Activated gamma-delta T cell (primary cell): ENCODE results near the gene NR2F1-AS1.
"Not testable (repeated sequence)": the region's sequence is repeated elsewhere in the genome, so short reads cannot be mapped to it uniquely, and the experiment has no call there.

ENCODE experiments used
- DNase-seq: peaks from one replicate; lab custom pipeline; 2025; lab: John Stamatoyannopoulos, UW

The NR2F1-AS1 gene

GRCh38 chr5:93428868-93429267, 152.2 kb downstream of the NR2F1-AS1 start:
- no peak for DNase-seq

DNA sequence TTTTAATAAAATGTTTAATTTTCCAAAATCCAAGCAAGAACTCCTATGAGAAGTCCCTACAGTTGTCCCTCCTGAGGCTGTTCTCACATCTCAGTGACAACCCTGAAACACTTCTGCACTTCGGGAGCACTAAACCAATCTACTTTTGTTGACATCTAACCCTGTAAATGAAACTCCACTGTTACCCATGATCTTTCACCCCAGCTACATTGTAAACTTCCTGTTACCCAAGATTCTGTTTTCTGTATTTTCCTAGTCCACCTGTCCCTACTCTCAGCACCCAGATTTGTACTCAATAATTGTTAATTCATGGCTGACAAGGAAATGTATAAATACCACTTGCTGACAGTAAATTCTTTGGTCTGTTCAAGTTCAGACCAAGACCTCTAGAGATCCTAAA, 153.7 kb downstream of the NR2F1-AS1 start:
- no peak for DNase-seq

- no peak for DNase-seq
These were observed 155.9 kb downstream of the NR2F1-AS1 start for GRCh38 chr5:93425096-93425495.

DNA sequence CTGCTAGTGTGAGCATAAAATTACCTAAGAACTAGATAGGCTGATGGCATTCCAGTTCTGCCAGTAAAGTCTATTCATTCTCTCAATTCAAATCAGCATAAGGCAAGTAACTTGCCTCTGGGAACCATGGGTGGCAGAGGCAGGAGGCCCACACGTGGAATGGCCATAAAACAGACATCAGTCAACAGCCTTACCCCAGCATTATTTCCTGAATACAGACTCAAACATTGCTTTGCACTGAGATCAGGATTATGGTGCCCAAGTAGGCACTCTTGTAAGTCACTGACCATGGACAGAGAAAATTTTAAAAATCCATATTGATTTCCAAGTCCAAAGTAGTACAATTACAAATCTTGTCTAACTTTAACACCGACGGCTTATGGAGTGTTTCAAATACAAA, 157.7 kb downstream of the NR2F1-AS1 start:
- DNase-seq, result no peak

DNA sequence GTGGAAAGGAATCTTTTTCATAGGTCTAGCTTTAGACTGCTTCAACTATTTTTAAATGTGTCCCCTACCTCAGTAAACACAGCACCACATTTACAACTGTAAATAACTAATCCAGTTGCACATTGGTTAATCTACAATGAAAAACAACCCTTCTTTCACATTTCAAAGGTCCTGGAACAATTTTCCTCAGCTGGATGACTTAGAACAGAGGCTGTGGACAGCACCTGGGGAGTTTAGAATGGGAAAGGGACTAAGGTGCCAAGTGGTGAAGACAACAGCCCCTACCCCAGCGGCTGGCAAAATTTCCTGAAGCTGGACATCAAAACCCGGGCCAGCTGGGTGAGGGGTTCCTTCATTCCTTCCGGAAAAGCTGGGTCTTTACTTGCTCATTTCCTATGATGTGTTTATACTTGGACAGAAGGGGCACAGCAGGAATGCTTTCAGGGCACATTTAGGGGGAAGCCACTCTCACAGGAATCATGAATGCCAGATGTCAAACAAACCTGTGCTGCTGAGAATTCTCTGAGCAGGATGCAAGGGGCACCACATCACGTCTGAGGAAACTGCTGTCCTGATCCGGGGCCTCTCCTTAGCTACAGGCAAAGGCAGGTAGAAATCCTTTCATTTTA, 158.3 kb downstream of the NR2F1-AS1 start:
- DNase-seq, result no peak

DNA sequence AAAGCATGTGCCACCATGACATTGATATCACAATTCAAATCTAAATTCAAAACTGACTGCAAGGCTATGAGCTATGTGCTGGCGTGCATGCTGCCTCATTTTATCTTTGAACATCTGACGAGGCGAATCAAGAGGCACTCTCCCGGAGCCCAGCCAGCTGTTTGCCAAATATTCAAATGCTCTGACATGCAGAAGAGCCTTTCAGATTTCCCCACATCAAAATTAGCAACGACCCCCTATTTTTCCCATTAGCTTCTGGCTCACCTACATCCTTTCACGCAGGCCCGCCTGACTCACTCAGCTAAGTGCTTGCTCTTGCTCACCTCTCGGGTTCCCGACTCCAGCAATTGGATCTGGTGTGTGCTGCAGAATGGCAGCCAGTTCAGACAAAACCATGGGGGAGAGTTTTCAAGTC, 159.0 kb downstream of the NR2F1-AS1 start:
- no peak for DNase-seq

GRCh38 chr5:93421468-93421867, 159.6 kb downstream of the NR2F1-AS1 start:
- DNase-seq, result no peak

DNA sequence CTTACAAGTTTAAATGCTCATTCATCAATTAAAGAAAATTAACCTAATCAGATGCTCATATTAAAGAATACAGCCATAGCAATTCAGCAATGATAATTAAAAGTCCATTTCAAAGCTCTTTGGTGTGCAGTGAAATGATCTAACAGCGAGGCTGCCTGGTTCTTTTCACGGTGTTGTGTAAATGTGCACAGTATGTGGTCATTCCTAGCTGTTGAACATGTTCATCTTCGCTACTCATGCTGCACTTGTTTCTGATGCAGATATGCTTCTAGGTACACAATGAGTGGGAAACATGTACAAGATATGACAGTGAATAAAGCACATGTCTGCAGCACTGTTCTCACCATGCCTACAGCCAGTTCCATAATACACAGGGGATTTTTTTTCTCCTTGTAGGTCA, 163.5 kb downstream of the NR2F1-AS1 start:
- no peak for DNase-seq

- no peak for DNase-seq
These were observed 165.2 kb downstream of the NR2F1-AS1 start for GRCh38 chr5:93415819-93416218.

GRCh38 chr5:93411716-93412115, 169.3 kb downstream of the NR2F1-AS1 start:
- DNase-seq, result no peak

DNA sequence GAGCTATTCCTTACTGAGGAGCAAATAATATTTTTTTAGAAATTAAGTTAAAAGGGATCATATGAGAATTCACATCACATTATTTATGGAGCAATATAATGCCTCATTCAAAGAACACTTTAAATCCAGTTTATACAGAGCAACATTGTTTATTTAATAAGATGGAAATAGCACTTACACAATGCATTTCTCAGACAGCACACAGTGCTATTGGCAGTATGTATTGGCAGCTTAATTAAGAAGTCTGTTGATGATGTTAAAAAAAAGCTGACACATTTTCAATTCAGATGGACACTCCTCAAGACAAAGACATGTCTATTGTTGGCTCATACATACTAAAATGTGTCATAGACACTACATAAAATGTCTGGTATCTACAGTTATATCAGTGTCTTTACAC, 171.3 kb downstream of the NR2F1-AS1 start:
- DNase-seq, result no peak

DNA sequence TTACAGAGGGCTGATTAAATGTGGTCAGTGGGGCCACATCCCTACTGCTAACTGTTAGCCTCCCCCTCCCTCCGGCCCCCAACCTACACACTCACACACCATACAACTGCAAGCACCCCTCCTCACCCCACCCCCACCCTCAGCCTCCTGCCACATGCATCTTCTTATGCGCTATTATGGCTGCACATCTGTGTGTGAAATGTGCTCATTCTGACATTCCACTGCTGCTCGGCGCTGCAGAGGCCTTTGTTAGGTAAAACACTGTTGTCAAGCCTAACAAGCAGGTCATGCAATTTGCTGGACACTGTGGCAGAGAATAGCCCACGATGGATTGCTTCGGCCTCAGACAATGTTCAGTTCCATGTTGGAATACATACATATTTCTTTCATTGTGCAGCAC, 173.6 kb downstream of the NR2F1-AS1 start:
- DNase-seq, result no peak

DNA sequence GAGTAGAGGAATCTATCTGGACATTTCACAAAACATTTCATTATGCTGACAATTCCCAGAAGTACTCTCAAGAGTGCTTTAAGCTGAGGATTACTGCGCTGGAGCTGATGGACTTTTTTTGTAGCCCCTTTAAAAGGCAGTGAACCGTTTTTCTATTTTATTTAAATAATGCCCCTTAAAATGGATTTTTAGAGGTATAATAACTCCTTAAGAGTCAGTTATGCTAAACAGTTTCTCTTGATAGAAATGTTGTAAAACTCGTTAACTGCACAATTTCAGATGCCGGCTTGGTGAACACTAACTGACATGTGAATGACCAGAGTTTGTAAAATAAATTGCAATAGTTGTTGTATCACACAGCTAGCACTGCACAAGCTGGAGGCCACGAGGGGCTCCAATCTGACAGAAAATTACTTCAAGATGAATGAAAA, 174.0 kb downstream of the NR2F1-AS1 start:
- no peak for DNase-seq

- DNase-seq, result no peak
These were observed 176.8 kb downstream of the NR2F1-AS1 start for GRCh38 chr5:93404246-93404645.

GRCh38 chr5:93403141-93403928, 177.7 kb downstream of the NR2F1-AS1 start:
- no peak for DNase-seq

DNA sequence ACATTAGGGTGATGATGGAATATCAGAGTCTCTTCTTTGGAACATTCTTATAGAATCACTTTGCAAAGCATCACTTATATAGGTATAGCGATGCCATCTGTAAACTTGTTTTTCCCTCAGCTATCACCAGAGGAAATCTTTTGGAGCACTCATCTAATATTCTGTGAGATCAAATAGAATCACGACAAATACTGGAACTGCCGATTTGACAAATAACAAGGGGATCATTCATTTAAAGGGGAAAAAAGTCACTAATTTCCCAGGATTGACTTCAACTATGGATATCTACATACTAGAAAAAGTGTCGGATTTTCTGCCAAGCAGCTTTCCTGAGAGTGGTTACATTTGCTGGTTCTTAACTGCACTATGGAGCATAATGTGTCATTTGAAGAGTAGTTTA, 178.6 kb downstream of the NR2F1-AS1 start:
- no peak for DNase-seq

DNA sequence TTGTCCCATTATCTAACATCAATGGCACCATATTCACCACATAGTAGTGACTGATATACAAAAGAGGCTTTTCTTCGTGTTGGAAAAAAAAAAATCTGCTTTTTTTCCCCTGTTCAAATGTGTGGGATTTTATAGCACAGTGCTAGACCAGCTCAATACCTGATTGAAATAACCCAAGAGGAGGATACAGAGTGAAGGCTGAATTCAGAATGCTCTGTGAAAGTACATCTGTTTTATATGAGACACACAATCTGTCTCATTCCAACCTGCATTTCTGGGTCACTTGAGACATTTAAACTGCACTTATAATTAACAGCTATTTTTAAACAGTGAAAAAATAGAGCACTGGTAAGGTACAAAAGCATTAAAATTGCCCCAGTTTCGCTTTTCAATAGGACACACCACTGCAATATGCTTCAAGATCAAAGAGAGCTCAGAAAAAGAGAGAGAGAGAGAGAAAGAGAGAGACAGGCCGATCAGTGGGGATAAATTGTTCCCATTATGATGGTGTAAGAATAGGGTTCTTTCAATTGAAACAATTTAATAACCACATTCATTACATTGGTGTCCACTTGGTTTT, 179.3 kb downstream of the NR2F1-AS1 start:
- no peak for DNase-seq

DNA sequence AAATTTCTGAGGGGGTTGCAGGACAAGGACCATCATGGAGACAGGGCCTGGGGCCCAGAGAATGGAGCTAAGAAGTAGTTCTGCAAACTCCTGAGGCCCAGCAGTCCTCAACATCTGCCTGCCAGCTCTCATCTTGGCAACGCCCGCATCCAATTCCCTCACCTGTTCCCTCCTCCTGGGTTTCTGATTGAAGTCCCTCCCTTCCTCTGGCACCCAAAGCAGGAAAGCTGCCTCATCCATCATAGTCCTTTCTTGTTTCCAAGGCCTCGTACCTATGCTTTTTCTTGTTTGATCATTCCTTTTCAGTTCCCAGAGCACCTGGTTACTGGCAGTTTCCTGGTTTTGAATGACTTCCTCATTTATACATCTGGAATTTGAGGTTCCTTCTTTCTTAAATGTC, 181.3 kb downstream of the NR2F1-AS1 start:
- DNase-seq, result no peak

DNA sequence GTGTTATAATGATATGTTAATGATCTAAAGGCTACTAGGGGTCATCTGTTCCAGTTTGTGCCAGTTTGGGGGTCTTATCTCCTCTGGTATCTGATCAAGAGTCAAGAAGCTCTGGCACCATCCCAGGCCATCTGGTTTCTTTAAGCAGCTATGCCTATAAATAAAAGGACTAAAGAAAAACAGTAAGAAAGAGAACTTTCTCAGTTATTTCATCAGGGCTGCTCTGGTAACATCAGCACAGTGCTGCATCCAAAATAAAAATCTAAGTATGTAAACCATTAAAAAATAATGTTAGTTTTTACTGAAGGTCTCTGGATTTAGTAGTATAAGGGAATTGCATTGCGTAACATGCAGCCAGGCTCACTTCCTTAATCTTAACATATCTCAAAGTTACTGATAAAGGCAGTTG, 185.0 kb downstream of the NR2F1-AS1 start:
- no peak for DNase-seq

GRCh38 chr5:93395010-93395409, 186.0 kb downstream of the NR2F1-AS1 start:
- DNase-seq, result no peak

- no peak for DNase-seq
These were observed 186.7 kb downstream of the NR2F1-AS1 start for GRCh38 chr5:93394301-93394700.

- DNase-seq, result not testable (repeated sequence)
These were observed 189.8 kb downstream of the NR2F1-AS1 start for GRCh38 chr5:93391169-93391568.

DNA sequence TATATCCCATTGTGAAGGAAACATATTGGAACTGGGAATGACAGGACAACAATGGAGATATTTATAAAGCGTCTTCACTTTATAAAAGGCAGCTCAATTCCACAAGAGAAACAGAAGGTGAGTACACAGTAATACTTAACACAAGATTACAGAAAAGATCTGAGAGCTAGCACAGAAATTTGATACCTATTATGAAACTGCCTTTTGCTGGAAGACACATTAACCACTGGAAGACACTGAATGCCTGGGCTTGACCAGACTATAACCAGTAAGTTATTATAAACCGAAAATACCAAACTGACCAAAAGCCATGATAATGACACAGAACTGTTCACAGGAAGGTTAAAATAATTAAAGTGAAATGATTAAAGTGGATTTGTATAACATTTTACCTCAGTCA, 195.4 kb downstream of the NR2F1-AS1 start:
- DNase-seq, result no peak
